H9 (cell line): ENCODE data around the gene H6PD. TPM values are rescaled to one million over a fixed set of nuclear protein-coding genes. Genes with fewer than 3 reads are reported as not detected.

Source experiments
- DNase-seq: peaks from one replicate; pipeline ENCODE4 v3.0.0-alpha.2; 2017
- H2AFZ ChIP-seq: one replicate; pipeline ENCODE4 v1.6.1; 2013; ENCODE audit warnings: mild to moderate bottlenecking, low read length, control low read depth, moderate library complexity
- H2AK5ac ChIP-seq: 2 replicates; pipeline ENCODE4 v1.6.1; 2013; ENCODE audit warnings: low read length, control low read depth, mixed read lengths; ENCODE audit not compliant: insufficient read length
- H2BK120ac ChIP-seq: one replicate; pipeline ENCODE4 v1.6.1; 2013; ENCODE audit warnings: low read depth, mild to moderate bottlenecking, low read length, control low read depth, inconsistent platforms; ENCODE audit not compliant: poor library complexity, severe bottlenecking
- H2BK12ac ChIP-seq: 2 replicates; pipeline ENCODE4 v1.6.1; 2013; ENCODE audit warnings: low read length, control low read depth, mixed read lengths, low read depth; ENCODE audit not compliant: insufficient read length
- H2BK15ac ChIP-seq: 2 replicates; pipeline ENCODE4 v1.6.1; 2013; ENCODE audit warnings: low read depth, low read length, control low read depth
- H2BK20ac ChIP-seq: one replicate; pipeline ENCODE4 v1.6.1; 2013; ENCODE audit warnings: low read depth, mild to moderate bottlenecking, low read length, control low read depth, inconsistent platforms; ENCODE audit not compliant: poor library complexity, severe bottlenecking
- H2BK5ac ChIP-seq: 2 replicates; pipeline ENCODE4 v1.6.1; 2013; ENCODE audit warnings: low read length, control low read depth, mixed read lengths; ENCODE audit not compliant: insufficient read length
- H3K14ac ChIP-seq: 2 replicates; pipeline ENCODE4 v1.6.1; 2013; ENCODE audit warnings: low read length, control low read depth; ENCODE audit not compliant: insufficient read depth
- H3K18ac ChIP-seq: 2 replicates; pipeline ENCODE4 v1.6.1; 2013; ENCODE audit warnings: low read depth, mild to moderate bottlenecking, mixed read lengths, low read length, control low read depth; ENCODE audit not compliant: insufficient read length
- H3K23ac ChIP-seq: 2 replicates; pipeline ENCODE4 v1.6.1; 2013; ENCODE audit warnings: low read length, control low read depth, mixed read lengths, low read depth; ENCODE audit not compliant: insufficient read length
- H3K23me2 ChIP-seq: 2 replicates; pipeline ENCODE4 v1.6.1; 2013; ENCODE audit warnings: low read depth, mild to moderate bottlenecking, mixed read lengths, low read length, control low read depth; ENCODE audit not compliant: insufficient read length, poor library complexity, severe bottlenecking
- H3K27ac ChIP-seq: 2 replicates; pipeline ENCODE4 v1.5.1; 2013; ENCODE audit warnings: low read length, control low read depth, mixed read lengths, low read depth; ENCODE audit not compliant: insufficient read length
- H3K27me3 ChIP-seq: 2 replicates; pipeline ENCODE4 v1.6.1; 2013; ENCODE audit warnings: low read length, control low read depth, inconsistent platforms; ENCODE audit not compliant: insufficient read depth
- H3K4ac ChIP-seq: 2 replicates; pipeline ENCODE4 v1.6.1; 2013; ENCODE audit warnings: low read depth, mild to moderate bottlenecking, control low read depth, inconsistent platforms, low read length, moderate library complexity
- H3K4me1 ChIP-seq: 2 replicates; pipeline ENCODE4 v1.6.1; 2013; ENCODE audit warnings: low read length, control low read depth, inconsistent platforms; ENCODE audit not compliant: insufficient read depth
- H3K4me2 ChIP-seq: 2 replicates; pipeline ENCODE4 v1.6.1; 2013; ENCODE audit warnings: low read length, control low read depth, mixed read lengths; ENCODE audit not compliant: insufficient read length, insufficient read depth
- H3K56ac ChIP-seq: 2 replicates; pipeline ENCODE4 v1.6.1; 2013; ENCODE audit warnings: low read depth, mild to moderate bottlenecking, mixed read lengths, low read length, control low read depth; ENCODE audit not compliant: insufficient read length
- H3K79me1 ChIP-seq: 2 replicates; pipeline ENCODE4 v1.6.1; 2013; ENCODE audit warnings: low read depth, mild to moderate bottlenecking, moderate library complexity, low read length, control low read depth, inconsistent platforms; ENCODE audit not compliant: insufficient read depth, poor library complexity, severe bottlenecking
- H3K79me2 ChIP-seq: 2 replicates; pipeline ENCODE4 v1.6.1; 2013; ENCODE audit warnings: low read length, control low read depth, inconsistent platforms; ENCODE audit not compliant: insufficient read depth
- H3K9ac ChIP-seq: 2 replicates; pipeline ENCODE4 v1.6.1; 2013; ENCODE audit warnings: low read length, control low read depth, mixed read lengths; ENCODE audit not compliant: insufficient read length; ENCODE audit errors: extremely low read depth
- H3K9me3 ChIP-seq: one replicate; pipeline ENCODE4 v1.6.1; 2013; ENCODE audit warnings: low read depth, low read length, inconsistent platforms; ENCODE audit not compliant: control insufficient read depth
- H3T11ph ChIP-seq: one replicate; pipeline ENCODE4 v1.6.1; 2013; ENCODE audit warnings: mild to moderate bottlenecking, low read length, control low read depth, inconsistent platforms
- H4K20me1 ChIP-seq: one replicate; pipeline ENCODE4 v1.6.1; 2013; ENCODE audit not compliant: control insufficient read depth, insufficient read length, insufficient read depth
- H4K5ac ChIP-seq: 2 replicates; pipeline ENCODE4 v1.6.1; 2013; ENCODE audit warnings: low read depth, mild to moderate bottlenecking, mixed read lengths, low read length, control low read depth; ENCODE audit not compliant: insufficient read length
- H4K8ac ChIP-seq: replicated peaks from 2 replicates; pipeline ENCODE4 v1.6.1; 2013; ENCODE audit warnings: low read length, control low read depth, mixed read lengths, low read depth; ENCODE audit not compliant: insufficient read length
- H4K91ac ChIP-seq: 2 replicates; pipeline ENCODE4 v1.6.1; 2013; ENCODE audit warnings: low read depth, mild to moderate bottlenecking, moderate library complexity, mixed read lengths, low read length, control low read depth; ENCODE audit not compliant: insufficient read length
- H3K27ac Mint-ChIP-seq, 3 experiments: 2 replicates in 2 of 3; 3 replicates in 1 of 3; pipeline ENCODE4 v1.8.0; 2020 to 2021; ENCODE audit warnings: mixed read lengths in 3 of 3, mild to moderate bottlenecking in 1 of 3, moderate library complexity in 1 of 3
- H3K27me3 Mint-ChIP-seq: 2 replicates; pipeline ENCODE4 v1.8.0; 2021; ENCODE audit warnings: low read depth, mild to moderate bottlenecking, moderate library complexity, mixed read lengths
- H3K36me3 Mint-ChIP-seq, 3 experiments: 2 replicates in 2 of 3; 3 replicates in 1 of 3; pipeline ENCODE4 v1.8.0; 2020 to 2021; ENCODE audit warnings: low read depth in 3 of 3, mixed read lengths in 3 of 3; ENCODE audit not compliant: insufficient read depth in 1 of 3
- H3K4me1 Mint-ChIP-seq, 2 experiments: 2 replicates each; pipeline ENCODE4 v1.8.0; 2020; ENCODE audit warnings: mixed read lengths in 2 of 2
- H3K4me3 Mint-ChIP-seq, 2 experiments: 2 replicates in 1 of 2; 3 replicates in 1 of 2; pipeline ENCODE4 v1.8.0; 2020 to 2021; ENCODE audit warnings: mild to moderate bottlenecking in 2 of 2, mixed read lengths in 2 of 2, moderate library complexity in 1 of 2
- H3K9me3 Mint-ChIP-seq, 2 experiments: 2 replicates in 1 of 2; 3 replicates in 1 of 2; pipeline ENCODE4 v1.8.0; 2020; ENCODE audit warnings: mild to moderate bottlenecking in 2 of 2, mixed read lengths in 2 of 2, moderate library complexity in 1 of 2
- WGBS: extraction: QIAGEN DNeasy Blood & Tissue Kit; methylation state at CpG from one replicate; pipeline ENCODE4 v1.1.7; 2013; ENCODE audit warnings: missing lambda C conversion rate, low lambda C conversion rate, mixed read lengths; ENCODE audit not compliant: insufficient read length; ENCODE audit errors: extremely low coverage; 5-methylcytosine and 5-hydroxymethylcytosine counted together
- total RNA-seq: library from RNA; stranded (reverse); gene quantifications from 2 replicates; pipeline ENCODE4 v1.2.1, GENCODE V29; 2021
- TF ChIP-seq, protein P1 (sequence below): fragments of 200-600 bp; sonication (generic); conservative IDR thresholded peaks from 3 replicates; pipeline ENCODE4 v1.8.0; 2021; ENCODE audit warnings: antibody characterized with exemption, mild to moderate bottlenecking

H6PD gene
- total RNA-seq, 1 experiment from 2014 or later = 7.9 TPM

DNA sequence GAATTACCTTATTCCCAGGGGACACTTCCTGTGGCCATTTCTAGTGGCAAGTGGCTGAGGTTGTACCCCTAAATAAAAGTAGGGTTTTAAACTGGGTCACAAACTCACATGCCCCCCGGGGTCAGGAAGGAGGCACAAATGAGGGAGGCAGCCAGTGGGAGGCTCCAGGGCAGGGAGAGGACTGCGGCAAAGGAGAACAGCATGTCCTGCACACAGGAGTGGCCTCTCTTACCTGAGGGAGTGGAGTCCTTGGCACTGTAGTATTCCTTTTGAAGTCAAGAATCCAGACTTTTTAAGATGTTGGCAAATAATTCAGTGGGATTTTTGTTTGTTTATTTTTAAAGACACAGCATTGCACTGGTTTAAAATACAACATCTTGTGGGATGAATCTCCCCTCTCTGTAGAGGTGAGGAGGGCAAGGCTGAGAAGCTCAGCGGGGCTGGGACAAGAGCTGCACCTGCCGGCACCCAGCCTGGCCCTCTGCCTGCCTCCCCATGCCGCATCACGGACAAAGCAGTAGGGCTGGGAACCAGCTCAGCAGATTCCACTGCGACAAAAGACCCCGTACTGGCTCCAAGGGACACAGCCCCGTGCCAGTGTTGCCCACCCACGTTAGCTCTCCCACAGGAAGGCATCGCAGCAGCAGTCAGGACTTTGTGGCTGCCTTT is 80.3 kb downstream of the H6PD start:
- DNase-seq = no peak
- Histone ChIP-seq H4K20me1 (no peaks in the 10 kb centered on the region), H4K91ac (no peak overlapping the region), H3K23me2 (no peaks in the 10 kb centered on the region), H4K8ac (no peak overlapping the region), H3K18ac (no peak overlapping the region), H2BK120ac (no peak overlapping the region), H3K14ac (no peak overlapping the region; the same call in 1 of the 2 replicates), H3K27me3 (no peaks in the 10 kb centered on the region), H3K56ac (no peak overlapping the region), H3K23ac (no peak overlapping the region), H2BK5ac (no peak overlapping the region), H2AK5ac (no peak overlapping the region), H2BK12ac (no peak overlapping the region), H4K5ac (no peak overlapping the region), H2AFZ (no peak overlapping the region), H3K4ac (no peak overlapping the region), H3K9ac (no peak overlapping the region), H2BK15ac (no peak overlapping the region), H3K9me3 (no peaks in the 10 kb centered on the region), H3K4me2 (no peak overlapping the region), H2BK20ac (no peak overlapping the region), H3K79me2 (no peaks in the 10 kb centered on the region), H3K27ac (no peak overlapping the region), H3K4me1 (no peaks in the 10 kb centered on the region), H3K79me1 (no peaks in the 10 kb centered on the region), H3T11ph (no peak overlapping the region)
- Mint-ChIP-seq H3K27me3 (no peaks in the 10 kb centered on the region), H3K27ac (no peak overlapping the region; a peak in 1 of 7 replicates), H3K4me3 (no peak overlapping the region), H3K36me3 (peaks cover 0 to 1% (median 0%) of the 10 kb centered on the region in 3 experiments; a peak in 1 of 7 replicates), H3K4me1 (peaks cover 27 to 36% of the 10 kb centered on the region in 2 experiments), H3K9me3 (no peaks in the 10 kb centered on the region)
- WGBS = no CpG with 5 or more reads among the region's 11 CpGs
- TF ChIP-seq, protein P1, sequence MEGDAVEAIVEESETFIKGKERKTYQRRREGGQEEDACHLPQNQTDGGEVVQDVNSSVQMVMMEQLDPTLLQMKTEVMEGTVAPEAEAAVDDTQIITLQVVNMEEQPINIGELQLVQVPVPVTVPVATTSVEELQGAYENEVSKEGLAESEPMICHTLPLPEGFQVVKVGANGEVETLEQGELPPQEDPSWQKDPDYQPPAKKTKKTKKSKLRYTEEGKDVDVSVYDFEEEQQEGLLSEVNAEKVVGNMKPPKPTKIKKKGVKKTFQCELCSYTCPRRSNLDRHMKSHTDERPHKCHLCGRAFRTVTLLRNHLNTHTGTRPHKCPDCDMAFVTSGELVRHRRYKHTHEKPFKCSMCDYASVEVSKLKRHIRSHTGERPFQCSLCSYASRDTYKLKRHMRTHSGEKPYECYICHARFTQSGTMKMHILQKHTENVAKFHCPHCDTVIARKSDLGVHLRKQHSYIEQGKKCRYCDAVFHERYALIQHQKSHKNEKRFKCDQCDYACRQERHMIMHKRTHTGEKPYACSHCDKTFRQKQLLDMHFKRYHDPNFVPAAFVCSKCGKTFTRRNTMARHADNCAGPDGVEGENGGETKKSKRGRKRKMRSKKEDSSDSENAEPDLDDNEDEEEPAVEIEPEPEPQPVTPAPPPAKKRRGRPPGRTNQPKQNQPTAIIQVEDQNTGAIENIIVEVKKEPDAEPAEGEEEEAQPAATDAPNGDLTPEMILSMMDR = no peak
